Embryonic facial prominence (tissue), 1 donor: Measurements from ENCODE around the gene ST6GAL1.
"Not testable (repeated sequence)": the region's sequence is repeated elsewhere in the genome, so short reads cannot be mapped to it uniquely, and the experiment has no call there.

ENCODE experiments used
- DNase-seq: peaks from one replicate; pipeline ENCODE4 v3.0.0-alpha.2; 2016; ENCODE audit errors: extremely low spot score

Gene ST6GAL1

DNA sequence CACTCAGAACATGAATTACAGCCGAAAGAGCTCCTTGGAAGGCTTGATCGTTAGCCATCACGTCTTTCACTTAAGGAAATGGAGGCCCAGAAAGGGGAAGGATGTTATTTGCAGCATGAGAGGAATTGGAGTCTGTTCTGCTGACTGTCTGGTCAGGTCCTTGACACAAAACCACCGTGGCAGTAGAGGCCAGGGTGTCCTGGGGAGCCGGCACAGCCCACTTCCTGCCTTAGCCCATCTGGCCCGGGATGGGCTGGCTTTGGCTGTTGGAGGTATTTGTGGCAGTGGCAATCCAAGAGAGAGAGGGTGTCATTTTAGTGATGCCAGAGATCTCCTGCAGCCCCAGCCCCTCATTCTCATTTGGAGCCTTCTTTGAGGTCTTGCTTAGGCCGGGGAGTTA is 37.4 kb downstream of the ST6GAL1 start:
- DNase-seq: no peak

DNA sequence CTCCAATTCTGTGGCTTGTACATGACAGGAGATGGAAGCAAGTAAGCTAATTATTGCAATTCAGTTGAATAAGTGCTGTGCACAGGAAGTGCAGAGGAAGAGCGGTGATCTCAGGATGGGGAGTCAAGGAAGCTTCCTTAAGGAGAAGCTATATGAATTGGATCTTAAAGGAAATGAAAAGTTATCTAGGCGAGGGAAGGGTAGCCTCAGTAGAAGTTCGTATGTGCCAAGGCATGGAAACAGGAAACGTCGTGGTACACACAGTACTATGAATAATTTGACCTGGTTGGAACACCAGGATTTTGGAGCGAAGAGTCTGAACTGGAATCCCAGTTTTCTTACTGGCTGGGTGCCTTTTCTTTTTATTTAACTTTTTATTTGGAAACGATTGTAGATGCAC is 39.3 kb downstream of the ST6GAL1 start:
- DNase-seq: no peak

DNA sequence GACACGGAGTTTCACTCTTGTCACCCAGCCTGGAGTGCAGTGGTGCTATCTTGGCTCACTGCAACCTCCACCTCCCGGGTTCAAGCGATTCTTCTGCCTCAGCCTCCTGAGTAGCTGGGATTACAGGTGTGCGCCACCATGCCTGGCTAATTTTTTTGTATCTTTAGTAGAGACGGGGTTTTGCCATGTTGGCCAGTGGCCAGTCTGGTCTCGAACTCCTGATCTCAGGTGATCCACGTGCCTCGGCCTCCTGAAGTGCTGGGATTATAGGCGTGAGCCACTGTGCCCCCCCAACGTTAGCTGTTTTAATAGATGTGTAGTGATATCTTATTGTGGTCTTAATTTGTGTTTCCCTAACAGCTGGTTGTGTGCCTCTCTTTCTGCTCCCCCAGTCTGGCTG is 40.8 kb downstream of the ST6GAL1 start:
- DNase-seq: not testable (repeated sequence)

DNA sequence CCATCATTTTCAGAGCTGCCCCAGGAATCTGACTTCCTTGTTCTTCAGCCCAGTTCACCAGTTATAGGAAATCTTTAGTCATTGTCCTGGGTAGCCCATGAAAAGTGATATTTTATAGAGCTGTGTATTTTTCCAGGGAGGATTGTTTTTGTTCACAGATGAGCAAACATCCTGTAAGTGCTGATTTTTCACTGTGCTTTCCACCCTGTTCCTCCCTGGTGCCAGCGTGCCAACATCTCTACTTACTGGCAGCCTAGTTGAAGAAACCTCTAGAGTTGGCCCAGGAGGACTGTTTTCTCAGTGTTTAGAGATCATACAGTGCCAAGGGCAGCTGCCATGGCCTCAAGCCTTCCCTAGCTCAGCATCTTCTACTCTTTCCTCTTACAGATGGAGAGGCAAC is 41.3 kb downstream of the ST6GAL1 start:
- no peak for DNase-seq

DNA sequence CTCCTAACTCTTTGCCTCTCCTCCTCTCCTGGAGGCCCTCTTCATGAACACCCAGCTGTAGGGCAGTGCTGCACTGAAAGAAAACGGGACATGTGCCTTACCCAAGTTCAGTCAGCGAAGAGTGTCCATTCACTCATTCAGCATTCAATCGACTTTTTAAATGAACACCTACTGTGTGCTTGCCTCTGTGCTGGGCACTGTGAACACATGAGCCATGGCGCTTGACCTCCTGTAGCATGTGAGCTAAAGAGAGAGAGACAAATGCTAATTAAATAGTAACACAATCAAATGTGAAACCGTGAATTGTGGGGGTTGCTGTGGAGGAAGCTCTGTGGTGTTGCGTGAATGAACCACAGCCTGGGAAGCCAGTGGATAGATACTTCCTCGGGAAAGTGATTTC is 43.4 kb downstream of the ST6GAL1 start:
- no peak for DNase-seq

DNA sequence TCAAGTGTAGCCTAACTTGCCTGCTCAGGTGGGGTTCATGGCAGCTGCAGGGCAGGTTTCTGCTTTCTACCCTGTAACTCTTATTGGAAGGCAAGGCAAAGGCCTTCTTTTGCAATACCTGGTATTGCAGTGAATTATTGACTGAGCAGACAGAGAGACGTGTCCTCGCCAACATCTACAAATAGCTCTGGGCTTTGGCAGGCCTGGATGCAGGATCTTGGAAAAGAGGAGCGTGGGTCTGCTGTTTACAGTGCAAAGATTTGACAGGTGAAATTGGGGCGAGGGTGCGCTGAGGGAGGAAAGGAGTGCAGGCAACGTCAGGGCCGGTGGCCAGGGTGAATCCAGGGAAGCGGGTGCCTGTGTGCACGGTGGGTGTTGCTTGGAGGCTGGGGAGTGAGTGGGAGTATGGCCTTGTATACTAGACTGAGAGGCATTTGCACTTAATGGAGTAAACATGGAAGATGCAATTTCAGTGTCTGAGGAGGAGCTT is 44.5 kb downstream of the ST6GAL1 start:
- DNase-seq: no peak

DNA sequence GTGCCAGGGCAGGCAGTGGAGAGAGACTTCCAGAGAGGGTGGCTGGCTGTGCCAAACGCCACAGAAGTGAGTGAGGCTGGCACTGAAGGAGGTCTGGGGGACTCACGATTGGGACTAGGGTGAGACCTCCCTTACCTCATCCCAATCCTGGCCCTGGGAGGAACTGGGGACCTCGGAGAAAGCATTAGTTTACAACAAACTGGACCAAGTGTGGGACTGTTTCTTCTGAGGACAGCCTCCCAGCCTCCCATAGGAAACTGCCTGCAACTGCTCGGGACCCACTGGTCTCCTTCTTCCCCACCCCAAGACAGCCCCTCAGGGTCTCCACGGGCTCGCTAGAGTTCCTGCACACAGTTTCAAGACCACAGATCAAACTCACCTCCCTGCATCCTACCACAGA is 45.4 kb downstream of the ST6GAL1 start:
- no peak for DNase-seq

DNA sequence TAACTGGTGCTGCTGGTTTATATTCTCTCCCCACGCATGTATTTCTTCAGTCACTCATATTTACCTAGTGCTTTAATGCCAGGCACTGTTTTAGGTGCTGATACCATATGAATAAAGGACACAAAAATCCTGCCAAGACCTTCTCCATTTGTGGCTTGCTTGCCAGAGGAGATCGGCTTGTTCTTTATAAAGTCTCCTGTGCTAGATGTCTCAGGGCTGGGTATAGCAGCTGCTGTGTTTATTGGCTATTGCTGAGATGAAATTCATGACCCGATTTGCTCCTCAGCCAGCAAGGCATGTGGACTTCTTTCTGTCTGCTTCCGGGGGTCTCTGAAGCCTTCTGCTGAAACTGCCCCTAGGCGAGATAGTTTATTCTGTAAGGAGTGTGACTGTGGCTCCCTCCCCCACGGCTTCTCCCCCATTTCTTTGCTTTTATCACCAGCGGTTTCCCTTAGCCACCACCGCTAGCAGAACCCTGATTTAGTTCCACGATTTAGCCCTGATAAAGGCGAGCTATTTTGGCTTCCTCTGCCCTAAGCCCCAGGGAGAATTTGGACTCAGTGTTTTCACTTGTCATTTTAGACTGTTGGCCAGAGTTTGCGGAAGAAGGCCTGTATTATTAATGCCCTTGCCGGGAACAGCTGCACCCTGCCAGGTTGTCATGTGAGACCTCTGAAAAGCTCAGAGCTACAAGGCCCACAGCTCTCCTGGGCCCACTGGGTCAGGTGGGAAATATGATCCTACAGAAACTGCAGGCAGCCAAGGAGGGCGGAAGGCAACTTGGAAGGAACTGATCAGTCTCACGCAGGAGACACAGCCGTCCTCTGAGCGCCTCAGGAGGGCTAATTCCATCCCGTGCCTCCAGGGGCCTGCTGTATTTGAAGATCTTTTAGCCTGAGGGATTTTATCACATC is 46.8 kb downstream of the ST6GAL1 start:
- no peak for DNase-seq

DNA sequence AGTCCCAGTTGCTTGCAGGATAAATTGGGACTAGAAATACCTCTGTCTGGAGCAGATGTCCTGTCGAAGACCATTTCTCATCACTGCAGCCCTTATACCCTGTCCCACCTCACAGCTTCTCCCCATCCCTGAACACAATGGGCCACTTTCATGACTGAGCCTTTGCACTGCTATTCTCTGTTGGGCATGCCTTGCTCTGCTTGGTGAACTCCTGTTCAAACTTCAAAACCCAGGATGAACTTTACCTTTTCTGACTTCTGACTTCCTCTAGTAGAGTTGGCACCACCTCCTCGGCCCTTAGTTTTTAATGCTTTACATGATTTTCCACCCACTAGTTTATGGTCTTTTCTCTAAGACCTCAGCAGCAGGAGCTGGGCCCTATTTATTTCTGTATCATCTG is 48.4 kb downstream of the ST6GAL1 start:
- DNase-seq: no peak

DNA sequence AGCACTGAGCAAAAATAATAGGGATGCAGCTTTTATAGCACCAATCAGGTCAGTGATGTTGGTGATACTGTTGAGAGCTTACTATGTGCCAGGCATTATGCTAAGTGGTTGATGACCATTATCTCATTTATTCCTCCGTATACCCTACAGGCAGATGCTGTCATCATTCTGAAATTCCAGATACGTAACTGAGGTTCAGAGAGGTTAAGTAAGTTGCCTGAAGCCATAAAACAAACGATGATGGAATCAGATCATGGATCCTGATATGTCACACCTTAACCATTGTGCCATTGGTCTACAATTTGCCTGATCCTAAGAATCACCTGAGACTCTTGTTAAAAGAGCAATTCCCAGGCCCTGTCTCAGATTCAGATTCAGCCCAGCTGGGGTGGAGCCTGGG is 49.5 kb downstream of the ST6GAL1 start:
- DNase-seq: no peak

DNA sequence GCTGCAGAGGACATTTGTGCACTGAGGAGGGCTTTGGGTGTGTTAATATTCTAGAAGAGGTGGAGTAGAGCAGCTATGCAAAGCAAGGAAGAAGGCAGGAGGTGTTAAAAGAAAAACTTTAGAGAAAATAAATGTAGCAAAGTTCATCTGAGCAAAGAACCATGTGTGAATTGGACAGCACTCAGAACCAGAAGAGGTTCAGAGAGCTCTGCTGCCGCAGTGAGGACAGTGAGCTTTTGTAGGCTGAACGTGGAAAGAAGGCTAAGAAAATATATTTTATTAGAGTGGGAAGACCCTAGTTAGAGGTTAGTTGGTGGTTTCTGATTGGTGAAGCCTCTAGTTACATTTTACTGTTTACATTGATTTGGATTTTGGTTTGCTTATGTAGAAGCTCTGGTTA is 50.7 kb downstream of the ST6GAL1 start:
- DNase-seq: no peak

DNA sequence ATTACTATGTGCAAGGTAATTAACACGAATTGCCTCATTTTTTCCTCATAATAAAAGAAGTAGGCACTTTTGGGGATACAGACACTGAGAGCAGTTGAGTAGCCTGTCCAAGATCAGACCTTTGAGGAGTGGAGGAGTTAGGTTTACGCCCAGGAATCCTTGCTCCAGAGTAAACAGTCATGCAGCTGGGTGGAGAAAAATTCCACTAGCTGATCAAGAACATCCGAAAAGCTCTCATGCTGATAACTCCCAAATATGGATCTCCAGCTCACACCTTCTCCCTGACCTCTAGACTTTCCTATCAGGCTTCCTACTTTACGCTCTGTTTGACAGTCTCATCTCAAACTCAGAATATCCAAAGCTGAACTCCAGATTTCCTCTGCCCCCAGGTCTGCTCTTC is 53.3 kb downstream of the ST6GAL1 start:
- no peak for DNase-seq

DNA sequence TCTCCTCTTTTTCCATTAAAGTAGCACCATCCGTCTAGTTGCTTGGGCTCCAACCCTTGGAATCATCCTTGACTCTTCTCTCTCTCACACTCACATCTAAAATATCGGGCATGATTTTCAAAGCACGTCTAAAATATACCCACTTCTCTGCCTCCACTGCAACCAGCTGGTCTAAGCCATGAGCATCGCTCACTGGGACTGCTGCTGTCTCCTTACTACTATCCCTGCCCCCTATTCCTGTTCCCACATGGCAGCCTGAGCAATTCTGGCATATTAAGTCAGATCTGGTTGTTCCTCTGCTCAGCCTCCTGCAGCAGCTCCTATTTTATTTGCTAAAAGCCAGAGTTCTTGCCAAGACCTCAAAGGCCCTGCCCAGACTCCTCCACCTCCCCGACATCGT is 53.7 kb downstream of the ST6GAL1 start:
- DNase-seq: no peak

DNA sequence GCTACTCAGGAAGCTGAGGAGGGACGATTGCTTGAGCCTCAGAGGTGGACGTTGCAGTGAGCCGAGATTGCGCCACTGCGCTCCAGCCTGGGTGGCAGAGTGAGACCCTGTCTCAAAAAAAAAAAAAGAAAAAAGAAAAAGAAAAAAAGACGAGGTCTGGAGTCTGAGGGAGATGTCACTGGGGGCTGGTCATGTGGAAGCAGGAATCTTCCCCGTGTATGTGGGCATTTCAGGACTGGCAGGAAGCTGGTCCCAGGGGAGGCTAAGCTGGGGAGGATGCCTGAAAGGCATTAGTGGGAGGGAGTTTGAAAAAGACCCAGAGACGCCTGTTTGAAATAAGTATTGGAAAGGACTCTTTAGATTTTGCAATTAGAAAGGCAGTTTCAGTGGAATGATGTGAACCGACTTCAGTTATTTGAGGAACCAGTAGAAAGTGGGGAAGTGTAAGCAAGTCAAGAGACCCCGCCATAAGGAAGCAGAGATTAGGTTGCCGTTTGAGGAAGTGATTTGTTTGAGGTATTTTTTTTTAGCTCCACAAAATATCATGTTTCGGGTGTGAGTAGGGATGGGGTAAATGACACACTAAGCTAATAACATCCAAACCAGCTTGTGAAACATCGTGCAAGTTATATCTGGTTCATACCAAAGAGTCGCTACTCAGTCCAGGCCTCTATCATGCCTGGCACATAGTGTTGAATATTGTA is 55.5 kb downstream of the ST6GAL1 start:
- no peak for DNase-seq

DNA sequence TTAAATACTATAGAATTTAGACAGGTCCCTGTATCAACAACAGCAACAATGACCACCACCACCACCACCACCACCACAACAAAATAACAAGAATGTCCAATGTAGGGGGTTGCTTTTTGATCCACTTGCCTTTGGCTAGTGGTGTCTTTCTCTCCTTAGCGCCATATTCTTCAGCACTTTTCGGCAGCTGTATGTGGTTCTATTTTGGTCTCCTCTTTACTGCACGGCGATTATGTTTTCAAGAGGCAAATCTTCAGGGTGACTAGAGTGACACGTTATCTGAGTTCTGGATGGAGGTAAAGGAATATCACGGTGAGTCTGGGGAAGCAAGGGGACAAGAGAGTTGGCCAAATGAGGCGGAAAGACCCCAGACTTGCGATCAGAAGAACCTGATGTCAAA is 56.1 kb downstream of the ST6GAL1 start:
- no peak for DNase-seq

DNA sequence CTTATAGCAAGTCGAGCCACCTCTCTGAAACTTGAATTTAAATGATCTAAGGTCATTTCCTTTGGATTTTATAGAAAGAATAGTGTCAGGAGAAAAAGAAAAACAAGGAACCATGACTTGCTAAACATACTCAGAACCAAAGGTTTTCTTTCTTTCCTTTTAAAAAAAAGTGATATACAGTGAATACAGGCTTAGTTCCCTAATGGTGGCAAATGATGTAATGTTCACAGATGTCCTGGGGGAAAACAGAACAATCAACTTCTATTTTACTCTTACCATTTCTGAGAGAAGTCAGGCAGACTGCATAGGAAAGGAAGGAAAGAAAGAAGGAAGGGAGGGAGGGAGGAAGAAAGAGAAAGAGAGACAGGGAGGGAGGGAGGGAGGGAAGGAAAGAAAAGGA is 56.5 kb downstream of the ST6GAL1 start:
- no peak for DNase-seq

DNA sequence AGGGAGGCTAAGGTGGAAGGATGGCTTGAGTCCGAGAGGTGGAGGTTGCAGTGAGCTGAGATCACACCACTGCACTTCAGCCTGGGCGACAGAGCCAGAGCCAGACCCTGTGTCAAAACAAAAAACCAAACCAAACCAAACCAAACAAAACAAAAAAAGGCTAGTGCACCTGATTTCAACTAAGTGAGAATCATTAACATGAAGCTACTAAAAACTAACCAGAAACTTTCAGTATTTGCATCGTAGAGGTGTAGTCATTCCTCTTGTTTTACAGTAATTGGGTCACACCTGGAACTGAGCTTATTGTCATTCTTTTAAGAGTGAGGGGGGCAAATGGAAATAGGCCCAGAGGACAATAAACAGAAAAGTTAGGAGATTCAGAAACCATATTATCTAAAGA is 58.5 kb downstream of the ST6GAL1 start:
- DNase-seq: no peak

DNA sequence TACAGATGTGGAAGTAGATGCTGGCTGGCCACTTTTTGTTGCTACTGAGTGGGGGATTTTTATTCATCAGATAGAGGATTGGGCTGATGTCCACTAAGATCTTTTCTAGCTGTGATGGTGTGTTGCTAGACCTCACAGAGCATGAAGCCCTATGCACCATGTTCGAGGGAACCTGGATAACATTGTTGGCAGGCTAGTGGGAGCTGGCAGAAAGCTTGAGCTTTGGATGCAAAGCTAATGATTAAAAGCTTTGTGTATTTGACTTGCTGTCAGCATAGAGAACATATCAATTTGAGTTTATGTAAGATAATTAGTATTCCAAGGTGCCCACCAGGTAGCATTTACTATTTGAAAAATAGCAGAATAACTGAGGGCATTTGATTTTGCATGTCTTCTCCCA is 59.1 kb downstream of the ST6GAL1 start:
- no peak for DNase-seq

DNA sequence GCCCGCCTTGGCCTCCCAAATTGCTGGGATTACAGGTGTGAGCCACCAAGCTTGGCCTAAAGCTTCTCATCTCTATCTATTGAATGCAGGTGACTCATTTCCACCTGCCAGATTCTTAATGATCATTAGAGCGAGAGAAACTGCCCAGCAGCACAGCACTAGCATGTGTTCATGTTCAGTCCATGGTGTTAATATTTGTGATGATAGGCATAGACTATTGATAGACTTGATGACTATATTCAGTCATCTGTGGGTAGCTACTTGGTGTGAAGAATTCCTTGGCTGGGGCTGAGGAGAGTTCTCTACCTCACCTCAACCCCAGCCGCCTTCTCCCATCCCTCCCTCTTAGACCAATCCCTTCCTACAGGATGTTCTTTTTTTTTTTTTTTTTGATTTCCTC is 60.0 kb downstream of the ST6GAL1 start:
- DNase-seq: no peak

DNA sequence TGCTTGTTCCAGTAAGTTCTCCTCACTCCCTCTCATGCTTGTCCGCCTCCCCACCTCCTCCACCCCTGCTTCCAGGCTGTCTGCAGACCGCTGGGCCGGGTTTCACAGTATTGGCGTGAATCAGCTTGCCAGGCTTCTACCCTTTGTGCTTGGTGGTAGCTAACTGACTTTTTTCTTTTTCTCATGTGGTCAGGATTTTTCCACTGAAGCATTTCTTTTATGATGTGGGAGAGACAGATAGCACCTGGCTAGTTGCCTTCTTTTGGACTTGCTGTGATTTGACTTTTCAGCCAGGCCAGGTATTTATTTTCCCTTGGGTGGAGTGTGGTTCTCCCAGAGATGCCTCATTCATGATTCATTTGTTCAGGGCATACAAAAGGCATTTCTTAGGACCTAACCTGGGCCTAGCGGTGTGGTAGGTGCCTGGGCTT is 60.6 kb downstream of the ST6GAL1 start:
- no peak for DNase-seq

DNA sequence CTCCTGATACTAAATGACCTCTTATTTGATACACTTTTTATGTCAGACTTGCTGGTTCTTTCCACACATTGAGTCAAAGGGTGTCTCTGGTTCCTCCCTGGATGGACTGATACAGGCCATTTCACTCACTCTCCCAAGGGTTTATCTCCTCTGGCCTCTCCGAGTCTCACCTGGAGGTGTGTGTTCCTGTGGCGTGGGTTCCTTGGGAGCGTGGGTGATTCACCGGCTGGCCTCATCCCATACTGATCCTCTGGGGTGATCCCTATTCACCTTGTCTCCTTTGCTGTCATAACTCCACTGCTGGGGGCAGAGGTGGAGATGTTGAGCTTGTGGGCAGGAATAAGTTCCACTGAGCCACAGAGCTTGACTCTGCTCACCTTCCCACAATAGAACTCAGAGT is 61.1 kb downstream of the ST6GAL1 start:
- DNase-seq: no peak

DNA sequence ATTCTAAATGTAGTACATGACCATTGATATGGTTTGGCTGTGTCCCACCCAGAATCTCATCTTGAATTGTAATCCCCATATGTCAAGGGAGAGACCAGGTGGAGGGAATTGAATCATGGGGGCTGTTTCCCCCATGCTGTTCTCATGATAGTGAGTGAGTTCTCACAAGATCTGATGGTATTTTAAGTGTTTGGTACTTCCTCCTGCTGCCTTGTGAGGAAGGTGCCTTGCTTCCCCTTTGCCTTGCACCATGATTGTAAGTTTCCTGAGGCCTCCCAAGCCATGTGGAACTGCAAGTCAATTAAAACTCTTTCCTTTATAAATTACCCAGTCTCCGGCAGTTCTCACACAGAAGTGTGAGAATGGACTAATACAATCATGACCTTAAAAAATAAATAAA is 61.8 kb downstream of the ST6GAL1 start:
- not testable (repeated sequence) for DNase-seq

DNA sequence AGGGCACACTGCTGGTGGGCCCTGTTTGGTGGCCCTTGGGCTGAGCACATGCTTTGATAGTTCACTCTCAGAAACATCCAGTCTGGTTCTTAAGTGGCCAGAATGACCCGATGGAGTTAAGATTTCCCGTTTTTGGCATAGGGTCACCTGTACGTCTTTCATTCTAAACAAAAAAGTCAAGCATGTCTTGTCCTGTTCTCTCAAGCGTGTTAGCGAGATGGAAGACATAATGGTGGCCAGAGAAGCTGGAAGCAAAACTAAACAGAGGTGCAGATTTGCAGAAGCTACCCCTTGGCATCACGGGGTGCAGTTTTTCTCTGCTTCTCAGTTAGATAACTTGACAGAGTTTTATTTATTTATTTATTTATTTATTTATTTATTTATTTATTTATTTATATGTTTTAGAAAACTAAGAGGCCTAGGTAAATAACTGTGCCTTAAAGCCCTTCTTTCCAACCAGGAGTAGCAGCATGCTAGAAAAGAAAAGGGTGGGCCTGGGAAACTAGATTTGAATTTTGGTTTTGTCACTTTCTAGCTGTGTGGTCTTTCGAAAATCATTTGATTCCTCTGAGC is 63.0 kb downstream of the ST6GAL1 start:
- DNase-seq: no peak
